Measurements from ENCODE around the gene ARID5B. TPM values are rescaled to one million over a fixed set of nuclear protein-coding genes. Genes with fewer than 3 reads are reported as not detected.

ARID5B gene
- total RNA-seq, 1 experiment from 2014 or later: 168 TPM

GRCh38 chr10:61902445-61903220 lies 1.1 kb downstream of the ARID5B start:
- CTCF ChIA-PET: interaction anchor here (0.7 to 3.4 kb wide), 6 partner anchors 26 to 342 kb away, joined by 3 to 24 read pairs (median 6); no protein-coding TSS in a partner anchor
- Mint-ChIP-seq H3K36me3 (ENCODE audit: insufficient read depth, unreplicated experiment) (peaks cover 79% of the 10 kb centered on the region), H3K4me1 (ENCODE audit: low read depth, unreplicated experiment) (peaks cover 41% of the 10 kb centered on the region), H3K27me3 (ENCODE audit: insufficient read depth, unreplicated experiment) (no peaks in the 10 kb centered on the region), H3K4me3 (ENCODE audit: unreplicated experiment) (peak overlapping the region; percentile 89), H3K27ac (ENCODE audit: unreplicated experiment) (peak overlapping the region; percentile 99), H3K9me3 (ENCODE audit: unreplicated experiment) (no peaks in the 10 kb centered on the region)
- no peaks in the 10 kb centered on the region for H3K9me3 ChIP-seq
- TF ChIP-seq, protein P1, sequence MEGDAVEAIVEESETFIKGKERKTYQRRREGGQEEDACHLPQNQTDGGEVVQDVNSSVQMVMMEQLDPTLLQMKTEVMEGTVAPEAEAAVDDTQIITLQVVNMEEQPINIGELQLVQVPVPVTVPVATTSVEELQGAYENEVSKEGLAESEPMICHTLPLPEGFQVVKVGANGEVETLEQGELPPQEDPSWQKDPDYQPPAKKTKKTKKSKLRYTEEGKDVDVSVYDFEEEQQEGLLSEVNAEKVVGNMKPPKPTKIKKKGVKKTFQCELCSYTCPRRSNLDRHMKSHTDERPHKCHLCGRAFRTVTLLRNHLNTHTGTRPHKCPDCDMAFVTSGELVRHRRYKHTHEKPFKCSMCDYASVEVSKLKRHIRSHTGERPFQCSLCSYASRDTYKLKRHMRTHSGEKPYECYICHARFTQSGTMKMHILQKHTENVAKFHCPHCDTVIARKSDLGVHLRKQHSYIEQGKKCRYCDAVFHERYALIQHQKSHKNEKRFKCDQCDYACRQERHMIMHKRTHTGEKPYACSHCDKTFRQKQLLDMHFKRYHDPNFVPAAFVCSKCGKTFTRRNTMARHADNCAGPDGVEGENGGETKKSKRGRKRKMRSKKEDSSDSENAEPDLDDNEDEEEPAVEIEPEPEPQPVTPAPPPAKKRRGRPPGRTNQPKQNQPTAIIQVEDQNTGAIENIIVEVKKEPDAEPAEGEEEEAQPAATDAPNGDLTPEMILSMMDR (IDR thresholded peaks at IDR 0.05; ENCODE audit: insufficient read depth in 1 of 2, low read depth in 1 of 2, low read length in 1 of 2, severe bottlenecking in 1 of 2, unreplicated experiment in 1 of 2): peak in 1 of 2 experiments; percentile 43
- H3K4me1 ChIP-seq: peaks cover 57% of the 10 kb centered on the region
- H3K36me3 ChIP-seq (ENCODE audit: control insufficient read depth, insufficient read depth, low read length): peaks cover 6% of the 10 kb centered on the region; the same call in 1 of the 2 replicates
- POLR2A ChIA-PET: interaction anchor here (0.6 to 2.1 kb wide), 6 partner anchors 34 to 147 kb away, joined by 3 to 12 read pairs (median 5); no protein-coding TSS in a partner anchor
- H3K4me3 ChIP-seq (ENCODE audit: low read depth, low read length): peak overlapping the region; percentile 97
- no peaks in the 10 kb centered on the region for H3K27me3 ChIP-seq (replicated peaks; ENCODE audit: control insufficient read depth, insufficient read depth, low read length)
- DNase-seq: peak; percentile 86 to 87
- intact Hi-C loops (cut with micrococcal nuclease; ENCODE audit: unreplicated experiment): loop anchor here (1.0 to 2.0 kb wide), 6 partner anchors 35 to 151 kb away; no protein-coding TSS in a partner anchor
- no TSS peak for BruUV-seq (replicated peaks)

DNA sequence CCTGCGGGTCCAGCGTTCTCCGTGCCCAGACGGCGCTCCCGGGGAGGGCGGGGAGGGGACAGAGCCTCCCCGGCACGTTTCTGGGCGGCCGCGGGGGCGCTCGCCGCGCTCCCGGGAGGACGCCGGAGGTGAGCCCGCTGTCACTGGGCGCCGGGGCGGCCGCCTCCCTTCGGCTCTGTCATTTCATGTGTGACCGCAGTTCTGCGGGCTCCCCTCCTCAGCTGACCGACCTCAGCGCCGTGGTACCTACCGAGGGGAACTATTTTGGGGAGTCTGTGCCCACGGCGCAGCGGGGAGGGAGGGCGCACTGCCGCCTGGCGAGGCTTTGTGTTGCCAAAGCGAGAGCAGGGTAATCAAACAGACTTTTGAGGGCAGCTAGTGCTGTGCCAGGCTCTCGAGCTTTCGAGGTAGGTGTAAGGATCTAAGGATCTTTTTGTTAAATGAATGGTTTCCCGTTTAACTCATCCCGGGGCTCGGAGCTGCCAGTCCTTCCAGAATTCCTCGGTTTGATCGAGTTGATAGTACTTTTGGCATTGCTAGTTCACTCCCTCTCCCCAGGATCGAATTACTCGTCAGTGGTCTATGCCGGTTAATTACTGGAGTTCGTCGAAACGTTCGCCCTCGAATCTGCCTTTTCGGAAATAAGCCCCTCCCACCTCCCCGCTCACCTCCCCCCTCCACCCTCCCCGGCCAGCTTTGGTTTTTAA lies 1.9 kb downstream of the ARID5B start:
- intact Hi-C loops (cut with micrococcal nuclease; ENCODE audit: unreplicated experiment): loop anchor here (1.0 to 2.0 kb wide), 5 partner anchors 34 to 146 kb away; no protein-coding TSS in a partner anchor
- Histone ChIP-seq H3K4me1 (peaks cover 57% of the 10 kb centered on the region), H3K27me3 (replicated peaks; ENCODE audit: control insufficient read depth, insufficient read depth, low read length) (no peaks in the 10 kb centered on the region), H3K4me3 (ENCODE audit: low read depth, low read length) (peak overlapping the region; percentile 97), H3K9me3 (no peaks in the 10 kb centered on the region), H3K36me3 (ENCODE audit: control insufficient read depth, insufficient read depth, low read length) (peaks cover 6% of the 10 kb centered on the region; the same call in 1 of the 2 replicates)
- peak overlapping the region; percentile 89 for H3K4me3 Mint-ChIP-seq (ENCODE audit: unreplicated experiment)
- peaks cover 80% of the 10 kb centered on the region for H3K36me3 Mint-ChIP-seq (ENCODE audit: insufficient read depth, unreplicated experiment)
- H3K27ac Mint-ChIP-seq (ENCODE audit: unreplicated experiment): peak overlapping the region; percentile 99
- CTCF ChIA-PET: interaction anchor here (0.6 to 2.4 kb wide), 11 partner anchors 31 to 1102 kb away, joined by 3 to 16 read pairs (median 4); no protein-coding TSS in a partner anchor
- no peaks in the 10 kb centered on the region for H3K27me3 Mint-ChIP-seq (ENCODE audit: insufficient read depth, unreplicated experiment)
- no peaks in the 10 kb centered on the region for H3K9me3 Mint-ChIP-seq (ENCODE audit: unreplicated experiment)
- POLR2A ChIA-PET: interaction anchor here (0.6 to 2.1 kb wide), 9 partner anchors 31 to 1124 kb away, joined by 3 to 12 read pairs (median 6); no protein-coding TSS in a partner anchor
- H3K4me1 Mint-ChIP-seq (ENCODE audit: low read depth, unreplicated experiment): peaks cover 34% of the 10 kb centered on the region
- TF ChIP-seq, protein P1 (IDR thresholded peaks at IDR 0.05; ENCODE audit: insufficient read depth in 1 of 2, low read depth in 1 of 2, low read length in 1 of 2, severe bottlenecking in 1 of 2, unreplicated experiment in 1 of 2): peak; percentile 14 to 16
- peak in 1 of 2 experiments; percentile 84 for DNase-seq
- BruUV-seq (replicated peaks): TSS peak; percentile 77

GRCh38 chr10:61903928-61904344 lies 2.4 kb downstream of the ARID5B start:
- CTCF ChIA-PET: interaction anchor here (0.6 to 2.4 kb wide), 11 partner anchors 30 to 1103 kb away, joined by 3 to 16 read pairs (median 4); no protein-coding TSS in a partner anchor
- H3K27me3 Mint-ChIP-seq (ENCODE audit: insufficient read depth, unreplicated experiment): no peaks in the 10 kb centered on the region
- peak overlapping the region; percentile 99 for H3K27ac Mint-ChIP-seq (ENCODE audit: unreplicated experiment)
- H3K4me1 Mint-ChIP-seq (ENCODE audit: low read depth, unreplicated experiment): peaks cover 31% of the 10 kb centered on the region
- POLR2A ChIA-PET: interaction anchor here (0.6 to 2.1 kb wide), 9 partner anchors 13 to 1124 kb away, joined by 3 to 12 read pairs (median 6); no protein-coding TSS in a partner anchor
- H3K4me3 Mint-ChIP-seq (ENCODE audit: unreplicated experiment): peak overlapping the region; percentile 89
- H3K36me3 ChIP-seq (ENCODE audit: control insufficient read depth, insufficient read depth, low read length): peaks cover 6% of the 10 kb centered on the region; the same call in 1 of the 2 replicates
- peaks cover 86% of the 10 kb centered on the region for H3K36me3 Mint-ChIP-seq (ENCODE audit: insufficient read depth, unreplicated experiment)
- H3K9me3 Mint-ChIP-seq (ENCODE audit: unreplicated experiment): no peaks in the 10 kb centered on the region
- H3K9me3 ChIP-seq: no peaks in the 10 kb centered on the region
- intact Hi-C loops (cut with micrococcal nuclease; ENCODE audit: unreplicated experiment): loop anchor here (1.0 to 2.0 kb wide), 8 partner anchors 33 to 341 kb away; no protein-coding TSS in a partner anchor
- no peaks in the 10 kb centered on the region for H3K27me3 ChIP-seq (replicated peaks; ENCODE audit: control insufficient read depth, insufficient read depth, low read length)
- BruUV-seq (replicated peaks): no TSS peak
- DNase-seq: peak; percentile 73 to 77
- H3K4me3 ChIP-seq (ENCODE audit: low read depth, low read length): peak overlapping the region; percentile 97
- TF ChIP-seq, protein P1 (IDR thresholded peaks at IDR 0.05; ENCODE audit: insufficient read depth in 1 of 2, low read depth in 1 of 2, low read length in 1 of 2, severe bottlenecking in 1 of 2, unreplicated experiment in 1 of 2): peak in 1 of 2 experiments; percentile 32
- H3K4me1 ChIP-seq: peaks cover 51% of the 10 kb centered on the region

Data from Caco-2 (cell line).